ENCODE results near the gene MMP8. TPM values are rescaled to one million over a fixed set of nuclear protein-coding genes. Genes with fewer than 3 reads are reported as not detected.
"Not testable (repeated sequence)": the region's sequence is repeated elsewhere in the genome, so short reads cannot be mapped to it uniquely, and the experiment has no call there.

The MMP8 gene
- total RNA-seq, 1 experiment from 2014 or later: not detected

DNA sequence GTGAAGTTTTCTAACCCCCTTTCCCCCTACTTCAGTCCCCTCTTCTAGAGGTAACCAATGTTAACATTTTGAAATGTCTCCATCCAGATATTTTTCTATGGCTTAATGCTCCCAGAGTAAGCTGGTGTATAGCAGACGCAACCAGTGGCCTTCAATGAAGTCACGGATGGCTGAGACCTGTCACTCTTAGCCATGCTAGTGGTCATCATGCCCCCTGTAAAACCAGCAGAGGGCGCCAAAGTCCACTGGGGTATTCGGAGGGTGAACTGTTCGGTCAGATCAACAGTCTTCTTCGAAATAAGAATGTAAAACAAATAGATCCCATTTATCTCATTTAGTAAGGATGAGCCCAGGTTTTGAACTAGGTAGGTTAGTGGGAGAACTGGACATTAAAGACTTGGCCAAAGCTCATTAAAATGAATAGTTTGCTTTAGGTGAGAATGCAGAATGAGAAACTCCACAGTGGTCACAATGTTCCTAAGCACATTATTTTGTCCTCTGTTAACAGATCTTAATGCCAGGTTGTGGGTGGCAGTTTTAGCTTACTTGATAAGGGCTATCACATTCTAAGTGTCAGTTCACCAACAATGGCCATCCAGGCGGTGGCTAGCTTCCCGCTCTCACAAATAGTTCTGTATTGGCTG lies 8.6 kb upstream of the MMP8 start:
- H2BK20ac ChIP-seq (ENCODE audit: low read depth, low read length, poor library complexity, severe bottlenecking): no peak overlapping the region
- H3K9me3 ChIP-seq (ENCODE audit: control insufficient read depth, low read depth, low read length): no peaks in the 10 kb centered on the region
- no peak overlapping the region for H2AK5ac ChIP-seq (ENCODE audit: insufficient read length, low read length)
- Mint-ChIP-seq H3K4me3 (no peak overlapping the region), H3K9me3 (no peaks in the 10 kb centered on the region), H3K36me3 (ENCODE audit: insufficient read depth in 1 of 3, low read depth in 3 of 3) (no peaks in the 10 kb centered on the region), H3K27me3 (ENCODE audit: low read depth) (no peaks in the 10 kb centered on the region), H3K27ac (no peak overlapping the region), H3K4me1 (peaks cover 0 to 3% of the 10 kb centered on the region in 2 experiments; a peak in 2 of 4 replicates)
- no peaks in the 10 kb centered on the region for H4K20me1 ChIP-seq (ENCODE audit: control insufficient read depth, insufficient read depth, insufficient read length)
- H2BK120ac ChIP-seq (ENCODE audit: low read depth, low read length, poor library complexity, severe bottlenecking): no peak overlapping the region
- no peak overlapping the region for H3K4me2 ChIP-seq (ENCODE audit: insufficient read depth, insufficient read length, low read length)
- peak; percentile 79 for DNase-seq
- H3K79me1 ChIP-seq (ENCODE audit: insufficient read depth, low read depth, low read length, poor library complexity, severe bottlenecking): no peaks in the 10 kb centered on the region
- H2AFZ ChIP-seq (ENCODE audit: low read length): no peak overlapping the region
- no CpG with 5 or more reads among the region's 8 CpGs for WGBS (ENCODE audit: extremely low coverage, insufficient read length, low lambda C conversion rate)
- no peaks in the 10 kb centered on the region for H3K79me2 ChIP-seq (ENCODE audit: insufficient read depth, low read length)
- H3K23ac ChIP-seq (ENCODE audit: insufficient read length, low read depth, low read length): no peak overlapping the region
- H3T11ph ChIP-seq (ENCODE audit: low read length): no peak overlapping the region
- H4K5ac ChIP-seq (ENCODE audit: insufficient read length, low read depth, low read length): no peak overlapping the region
- no peak overlapping the region for H3K14ac ChIP-seq (ENCODE audit: insufficient read depth, low read length)
- H3K27ac ChIP-seq (ENCODE audit: insufficient read length, low read depth, low read length): no peak overlapping the region
- no peaks in the 10 kb centered on the region for H3K27me3 ChIP-seq (ENCODE audit: insufficient read depth, low read length)
- no peak overlapping the region for H3K56ac ChIP-seq (ENCODE audit: insufficient read length, low read depth, low read length)
- TF ChIP-seq, protein P1, sequence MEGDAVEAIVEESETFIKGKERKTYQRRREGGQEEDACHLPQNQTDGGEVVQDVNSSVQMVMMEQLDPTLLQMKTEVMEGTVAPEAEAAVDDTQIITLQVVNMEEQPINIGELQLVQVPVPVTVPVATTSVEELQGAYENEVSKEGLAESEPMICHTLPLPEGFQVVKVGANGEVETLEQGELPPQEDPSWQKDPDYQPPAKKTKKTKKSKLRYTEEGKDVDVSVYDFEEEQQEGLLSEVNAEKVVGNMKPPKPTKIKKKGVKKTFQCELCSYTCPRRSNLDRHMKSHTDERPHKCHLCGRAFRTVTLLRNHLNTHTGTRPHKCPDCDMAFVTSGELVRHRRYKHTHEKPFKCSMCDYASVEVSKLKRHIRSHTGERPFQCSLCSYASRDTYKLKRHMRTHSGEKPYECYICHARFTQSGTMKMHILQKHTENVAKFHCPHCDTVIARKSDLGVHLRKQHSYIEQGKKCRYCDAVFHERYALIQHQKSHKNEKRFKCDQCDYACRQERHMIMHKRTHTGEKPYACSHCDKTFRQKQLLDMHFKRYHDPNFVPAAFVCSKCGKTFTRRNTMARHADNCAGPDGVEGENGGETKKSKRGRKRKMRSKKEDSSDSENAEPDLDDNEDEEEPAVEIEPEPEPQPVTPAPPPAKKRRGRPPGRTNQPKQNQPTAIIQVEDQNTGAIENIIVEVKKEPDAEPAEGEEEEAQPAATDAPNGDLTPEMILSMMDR (conservative IDR thresholded peaks at IDR 0.05): peak; percentile 95
- H3K18ac ChIP-seq (ENCODE audit: insufficient read length, low read depth, low read length): no peak overlapping the region
- H2BK15ac ChIP-seq (ENCODE audit: low read depth, low read length): no peak overlapping the region
- no peak overlapping the region for H3K4ac ChIP-seq (ENCODE audit: low read depth, low read length)
- H3K4me1 ChIP-seq (ENCODE audit: insufficient read depth, low read length): no peaks in the 10 kb centered on the region
- no peak overlapping the region for H2BK5ac ChIP-seq (ENCODE audit: insufficient read length, low read length)
- no peak overlapping the region for H4K8ac ChIP-seq (replicated peaks; ENCODE audit: insufficient read length, low read depth, low read length)
- H3K9ac ChIP-seq (ENCODE audit: extremely low read depth, insufficient read length, low read length): no peak overlapping the region
- no peak overlapping the region for H4K91ac ChIP-seq (ENCODE audit: insufficient read length, low read depth, low read length)
- no peak overlapping the region for H2BK12ac ChIP-seq (ENCODE audit: insufficient read length, low read depth, low read length)
- no peaks in the 10 kb centered on the region for H3K23me2 ChIP-seq (ENCODE audit: insufficient read length, low read depth, low read length, poor library complexity, severe bottlenecking)

DNA sequence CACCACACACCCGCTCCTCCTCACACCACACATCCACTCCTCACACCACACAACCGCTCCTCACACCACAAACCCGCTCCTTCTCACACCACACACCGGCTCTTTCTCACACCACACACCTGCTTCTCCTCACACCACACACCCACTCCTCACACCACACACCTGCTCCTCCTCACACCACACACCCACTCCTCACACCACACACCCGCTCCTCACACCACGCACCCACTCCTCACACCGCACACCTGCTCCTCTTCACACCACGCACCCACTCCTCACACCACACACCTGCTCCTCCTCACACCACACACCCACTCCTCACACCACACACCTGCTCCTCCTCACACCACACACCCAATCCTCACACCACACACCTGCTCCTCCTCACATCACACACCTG lies 6.2 kb upstream of the MMP8 start:
- peak overlapping the region; percentile 0; the same call in 1 of the 2 replicates for H3K14ac ChIP-seq (ENCODE audit: insufficient read depth, low read length)

More for the DNA sequence above, 6.2 kb upstream of the MMP8 start:
- not testable (repeated sequence) for H3K79me2 ChIP-seq (ENCODE audit: insufficient read depth, low read length); H4K5ac ChIP-seq (ENCODE audit: insufficient read length, low read depth, low read length); H3K36me3 Mint-ChIP-seq (ENCODE audit: insufficient read depth in 1 of 3, low read depth in 3 of 3); H3K4me1 ChIP-seq (ENCODE audit: insufficient read depth, low read length); H3K23me2 ChIP-seq (ENCODE audit: insufficient read length, low read depth, low read length, poor library complexity, severe bottlenecking); H2BK5ac ChIP-seq (ENCODE audit: insufficient read length, low read length); H3K4me2 ChIP-seq (ENCODE audit: insufficient read depth, insufficient read length, low read length); H3K4ac ChIP-seq (ENCODE audit: low read depth, low read length); H4K91ac ChIP-seq (ENCODE audit: insufficient read length, low read depth, low read length); H3K27me3 Mint-ChIP-seq (ENCODE audit: low read depth); H3K4me1 Mint-ChIP-seq; H3T11ph ChIP-seq (ENCODE audit: low read length); H3K27me3 ChIP-seq (ENCODE audit: insufficient read depth, low read length); H3K27ac Mint-ChIP-seq; DNase-seq; H2AK5ac ChIP-seq (ENCODE audit: insufficient read length, low read length); H3K23ac ChIP-seq (ENCODE audit: insufficient read length, low read depth, low read length); H3K56ac ChIP-seq (ENCODE audit: insufficient read length, low read depth, low read length); H2BK20ac ChIP-seq (ENCODE audit: low read depth, low read length, poor library complexity, severe bottlenecking); H2BK12ac ChIP-seq (ENCODE audit: insufficient read length, low read depth, low read length); H3K79me1 ChIP-seq (ENCODE audit: insufficient read depth, low read depth, low read length, poor library complexity, severe bottlenecking); H3K27ac ChIP-seq (ENCODE audit: insufficient read length, low read depth, low read length); H4K20me1 ChIP-seq (ENCODE audit: control insufficient read depth, insufficient read depth, insufficient read length); H3K9ac ChIP-seq (ENCODE audit: extremely low read depth, insufficient read length, low read length); H4K8ac ChIP-seq (replicated peaks; ENCODE audit: insufficient read length, low read depth, low read length); H3K4me3 Mint-ChIP-seq; H3K9me3 ChIP-seq (ENCODE audit: control insufficient read depth, low read depth, low read length); H3K9me3 Mint-ChIP-seq; H2BK15ac ChIP-seq (ENCODE audit: low read depth, low read length); H3K18ac ChIP-seq (ENCODE audit: insufficient read length, low read depth, low read length); H2BK120ac ChIP-seq (ENCODE audit: low read depth, low read length, poor library complexity, severe bottlenecking); H2AFZ ChIP-seq (ENCODE audit: low read length)
- 98% methylated on average over 5 of the region's 8 CpGs for WGBS (ENCODE audit: extremely low coverage, insufficient read length, low lambda C conversion rate)
